ENCODE results near the gene TNRC6B.

DNA sequence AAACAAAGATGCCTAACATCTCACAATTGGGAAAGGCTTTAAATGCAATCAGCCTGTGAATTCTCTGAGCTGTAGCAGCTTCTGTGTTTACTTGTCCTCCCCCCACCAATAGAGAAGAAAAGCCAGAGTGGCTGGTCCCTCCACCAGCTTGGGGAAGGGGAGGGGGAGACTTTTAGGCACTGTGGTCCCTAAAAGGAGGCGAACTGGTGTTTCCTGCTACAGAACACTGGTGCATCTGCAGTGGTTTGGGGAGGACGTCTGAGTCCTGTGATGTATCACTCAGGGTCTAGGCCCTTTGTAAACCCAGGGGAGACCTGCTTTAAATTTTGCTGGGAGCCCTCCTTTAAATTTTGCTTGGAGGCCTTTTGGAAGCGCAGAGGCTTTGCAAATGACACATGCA, 16.9 kb downstream of the TNRC6B start:
- TF ChIP-seq ZNF692 (tag by site-specific recombination; IDR thresholded peaks at IDR 0.05) = no peak
- TF ChIP-seq YY1 (tag by site-specific recombination; IDR thresholded peaks at IDR 0.05) = no peak
- TF ChIP-seq CTCF (tag by site-specific recombination; IDR thresholded peaks at IDR 0.05) = no peak
- no peak for TF ChIP-seq ZNF341 (tag by site-specific recombination; IDR thresholded peaks at IDR 0.05; ENCODE audit: low read depth)
- TF ChIP-seq ZNF335 (tag by site-specific recombination; conservative IDR thresholded peaks at IDR 0.05) = no peak
- TF ChIP-seq, protein P1, sequence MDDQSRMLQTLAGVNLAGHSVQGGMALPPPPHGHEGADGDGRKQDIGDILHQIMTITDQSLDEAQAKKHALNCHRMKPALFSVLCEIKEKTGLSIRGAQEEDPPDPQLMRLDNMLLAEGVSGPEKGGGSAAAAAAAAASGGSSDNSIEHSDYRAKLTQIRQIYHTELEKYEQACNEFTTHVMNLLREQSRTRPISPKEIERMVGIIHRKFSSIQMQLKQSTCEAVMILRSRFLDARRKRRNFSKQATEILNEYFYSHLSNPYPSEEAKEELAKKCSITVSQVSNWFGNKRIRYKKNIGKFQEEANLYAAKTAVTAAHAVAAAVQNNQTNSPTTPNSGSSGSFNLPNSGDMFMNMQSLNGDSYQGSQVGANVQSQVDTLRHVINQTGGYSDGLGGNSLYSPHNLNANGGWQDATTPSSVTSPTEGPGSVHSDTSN (CRISPR knock-in tag; IDR thresholded peaks at IDR 0.05) = no peak
- TF ChIP-seq, protein P2, sequence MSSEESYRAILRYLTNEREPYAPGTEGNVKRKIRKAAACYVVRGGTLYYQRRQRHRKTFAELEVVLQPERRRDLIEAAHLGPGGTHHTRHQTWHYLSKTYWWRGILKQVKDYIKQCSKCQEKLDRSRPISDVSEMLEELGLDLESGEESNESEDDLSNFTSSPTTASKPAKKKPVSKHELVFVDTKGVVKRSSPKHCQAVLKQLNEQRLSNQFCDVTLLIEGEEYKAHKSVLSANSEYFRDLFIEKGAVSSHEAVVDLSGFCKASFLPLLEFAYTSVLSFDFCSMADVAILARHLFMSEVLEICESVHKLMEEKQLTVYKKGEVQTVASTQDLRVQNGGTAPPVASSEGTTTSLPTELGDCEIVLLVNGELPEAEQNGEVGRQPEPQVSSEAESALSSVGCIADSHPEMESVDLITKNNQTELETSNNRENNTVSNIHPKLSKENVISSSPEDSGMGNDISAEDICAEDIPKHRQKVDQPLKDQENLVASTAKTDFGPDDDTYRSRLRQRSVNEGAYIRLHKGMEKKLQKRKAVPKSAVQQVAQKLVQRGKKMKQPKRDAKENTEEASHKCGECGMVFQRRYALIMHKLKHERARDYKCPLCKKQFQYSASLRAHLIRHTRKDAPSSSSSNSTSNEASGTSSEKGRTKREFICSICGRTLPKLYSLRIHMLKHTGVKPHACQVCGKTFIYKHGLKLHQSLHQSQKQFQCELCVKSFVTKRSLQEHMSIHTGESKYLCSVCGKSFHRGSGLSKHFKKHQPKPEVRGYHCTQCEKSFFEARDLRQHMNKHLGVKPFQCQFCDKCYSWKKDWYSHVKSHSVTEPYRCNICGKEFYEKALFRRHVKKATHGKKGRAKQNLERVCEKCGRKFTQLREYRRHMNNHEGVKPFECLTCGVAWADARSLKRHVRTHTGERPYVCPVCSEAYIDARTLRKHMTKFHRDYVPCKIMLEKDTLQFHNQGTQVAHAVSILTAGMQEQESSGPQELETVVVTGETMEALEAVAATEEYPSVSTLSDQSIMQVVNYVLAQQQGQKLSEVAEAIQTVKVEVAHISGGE (tag by site-specific recombination; conservative IDR thresholded peaks at IDR 0.05; ENCODE audit: low read depth) = no peak
- TF ChIP-seq BCL11B (tag by site-specific recombination; IDR thresholded peaks at IDR 0.05; ENCODE audit: low read depth) = no peak
